ENCODE data around the gene CR1L.
"Not testable (repeated sequence)": the region's sequence is repeated elsewhere in the genome, so short reads cannot be mapped to it uniquely, and the experiment has no call there.

CR1L gene

DNA sequence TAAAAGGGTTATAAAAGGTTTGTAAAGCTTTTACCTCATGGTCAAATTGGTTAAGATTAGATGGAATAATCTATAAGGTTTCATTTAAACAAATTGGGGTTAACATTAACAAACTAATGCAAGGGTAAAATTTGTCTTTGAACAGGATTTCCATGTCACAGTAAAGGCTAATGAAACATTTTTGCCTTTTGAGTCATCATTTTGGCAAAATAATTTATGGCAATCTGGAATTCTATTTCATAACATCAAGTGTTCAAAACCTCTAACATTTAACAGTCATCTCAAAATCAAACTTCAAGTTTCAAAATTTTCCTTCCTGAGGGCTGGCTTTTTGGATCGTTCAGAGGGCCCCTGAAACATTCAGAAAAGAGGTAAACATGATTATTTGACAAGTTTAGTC is 100.4 kb downstream of the CR1L start:
- no peak for DNase-seq (ENCODE audit: low read depth in 2 of 2)

- no peak for DNase-seq (ENCODE audit: low read depth in 2 of 2)
Observed at GRCh38 chr1:207745839-207746767, 101.2 kb downstream of the CR1L start.

DNA sequence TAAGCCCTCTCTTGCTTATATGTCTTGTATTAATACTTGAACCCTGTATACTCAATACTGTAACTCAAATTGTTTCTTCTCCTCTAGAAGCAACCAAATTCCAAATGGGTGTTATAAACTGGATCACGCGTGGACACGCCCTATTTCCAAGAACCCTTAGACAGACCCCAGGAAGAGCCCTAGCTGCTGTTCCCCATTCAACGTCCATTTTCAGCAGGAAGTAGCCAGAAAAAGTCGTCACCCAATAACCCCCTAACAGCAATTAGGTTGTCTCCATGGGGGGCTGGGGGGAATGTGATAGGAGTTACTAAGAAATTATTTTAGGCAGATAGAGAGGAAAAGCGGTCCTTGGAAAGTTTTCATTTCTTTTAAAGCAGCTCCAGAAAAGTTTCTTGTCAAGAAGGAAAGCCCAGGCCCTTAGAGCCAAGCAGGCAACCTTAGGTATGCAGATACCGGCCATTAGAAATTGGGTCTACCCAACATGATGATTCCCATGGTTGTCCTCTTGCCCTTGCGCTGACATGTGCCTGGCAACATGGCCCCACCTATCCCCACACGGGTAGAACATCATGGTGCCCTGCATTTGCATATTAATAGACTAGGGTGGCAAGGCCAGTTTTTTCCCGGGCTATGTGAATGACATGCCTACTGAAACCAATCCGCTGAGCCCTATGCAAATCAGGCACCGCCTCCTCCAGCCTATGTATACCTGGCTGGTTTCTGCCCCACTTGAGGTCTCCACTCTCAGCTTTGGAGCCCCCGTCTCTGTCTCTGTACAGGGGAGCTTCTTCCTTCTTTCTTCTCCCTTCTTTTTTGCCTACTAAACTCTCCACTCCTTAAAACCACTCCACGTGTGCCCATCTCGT is 102.9 kb downstream of the CR1L start:
- no peak for DNase-seq (ENCODE audit: low read depth in 2 of 2)

DNA sequence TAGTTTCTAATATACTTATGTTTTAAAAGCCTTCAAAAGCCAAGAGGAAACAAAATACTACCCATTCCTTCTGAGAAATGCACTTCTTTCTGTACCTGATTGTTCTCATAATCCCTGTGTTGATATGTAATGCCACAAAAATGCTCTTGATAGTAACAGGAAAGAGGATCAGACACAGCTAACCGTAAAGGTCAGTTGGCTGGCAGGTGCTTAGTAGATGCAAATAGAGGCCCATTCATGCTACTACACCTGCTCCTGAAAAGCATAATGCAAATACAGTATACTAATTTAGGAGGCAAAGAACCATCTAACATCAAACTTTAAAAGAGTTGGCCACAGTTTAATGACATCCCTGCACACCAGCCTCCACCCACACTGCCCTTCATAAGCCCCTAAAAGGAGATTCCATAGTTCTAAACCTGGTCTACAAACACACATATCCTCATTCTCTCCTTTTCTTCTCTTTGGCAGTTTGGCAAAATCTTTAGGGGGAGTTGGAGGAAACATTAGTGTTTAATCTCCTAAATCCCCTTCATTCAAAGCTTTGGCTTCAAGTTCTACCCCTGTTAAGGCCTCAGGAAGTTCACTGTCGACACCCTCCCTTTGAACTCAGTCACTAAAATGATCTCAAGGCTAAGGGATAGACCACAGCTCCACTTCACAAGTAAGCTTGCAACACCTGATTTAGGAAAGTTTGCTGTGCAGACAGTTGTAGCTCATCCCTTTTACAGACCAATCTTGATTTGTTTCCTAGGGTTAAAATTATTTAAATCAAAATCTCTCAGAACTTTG is 104.0 kb downstream of the CR1L start:
- DNase-seq (ENCODE audit: low read depth in 2 of 2) = no peak

GRCh38 chr1:207750631-207751305 is 105.8 kb downstream of the CR1L start:
- DNase-seq (ENCODE audit: low read depth in 2 of 2) = no peak

DNA sequence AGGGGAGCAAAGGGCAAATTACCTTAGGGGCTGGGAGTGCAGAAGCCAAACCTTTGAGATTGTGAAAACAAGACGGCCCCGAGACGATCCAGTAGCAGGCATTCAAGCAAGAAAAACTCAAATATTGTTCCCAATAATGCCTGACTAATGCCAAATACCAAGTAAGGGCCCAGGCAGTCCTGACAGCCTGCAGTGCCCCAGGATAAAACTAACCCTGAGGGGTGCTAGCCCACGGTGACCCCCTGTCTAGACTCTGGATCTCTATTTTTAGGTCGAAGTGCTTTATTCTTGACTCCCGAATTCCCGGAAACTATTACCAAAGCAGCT is 106.5 kb downstream of the CR1L start:
- not testable (repeated sequence) for DNase-seq (ENCODE audit: low read depth in 2 of 2)

DNA sequence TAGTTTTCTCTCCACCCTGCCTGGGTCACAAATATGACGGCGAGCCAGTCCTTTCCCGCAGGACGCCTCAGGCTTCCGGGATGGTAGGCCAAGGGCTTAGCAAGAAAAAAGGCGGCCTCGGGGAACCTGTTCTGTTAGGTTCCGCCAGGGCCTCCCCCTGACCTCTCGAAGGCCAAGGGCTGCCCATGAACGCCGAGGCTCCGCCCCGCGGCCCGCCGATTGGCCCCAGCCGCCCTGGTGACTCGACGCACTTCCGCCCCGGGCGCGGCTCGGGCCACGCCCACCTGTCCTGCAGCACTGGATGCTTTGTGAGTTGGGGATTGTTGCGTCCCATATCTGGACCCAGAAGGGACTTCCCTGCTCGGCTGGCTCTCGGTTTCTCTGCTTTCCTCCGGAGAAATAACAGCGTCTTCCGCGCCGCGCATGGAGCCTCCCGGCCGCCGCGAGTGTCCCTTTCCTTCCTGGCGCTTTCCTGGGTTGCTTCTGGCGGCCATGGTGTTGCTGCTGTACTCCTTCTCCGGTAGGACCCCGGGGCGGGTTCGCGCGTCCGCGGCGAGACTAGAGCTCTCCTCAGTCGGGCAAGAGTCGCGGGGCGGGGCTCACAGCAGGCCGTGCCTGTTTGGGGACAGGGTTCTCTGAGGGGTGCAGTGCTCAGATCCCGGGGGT is 107.0 kb downstream of the CR1L start, which contains the start of gene CD46:
Gene CD46 (plus strand): TSS at position 265 of the 666 bp plus-strand sequence. CDS start 159 bp downstream, at position 424.
- peak; percentile 90 to 95 for DNase-seq (ENCODE audit: low read depth in 2 of 2)

- DNase-seq (ENCODE audit: low read depth in 2 of 2) = peak; percentile 15 to 23
Observed at GRCh38 chr1:207752456-207752998, 107.6 kb downstream of the CR1L start.

- DNase-seq (ENCODE audit: low read depth in 2 of 2) = no peak
Observed at GRCh38 chr1:207753611-207754010, 108.7 kb downstream of the CR1L start.

- no peak for DNase-seq (ENCODE audit: low read depth in 2 of 2)
Observed at GRCh38 chr1:207754011-207754410, 109.1 kb downstream of the CR1L start.

GRCh38 chr1:207754974-207755700 is 110.2 kb downstream of the CR1L start:
- DNase-seq (ENCODE audit: low read depth in 2 of 2) = no peak

DNA sequence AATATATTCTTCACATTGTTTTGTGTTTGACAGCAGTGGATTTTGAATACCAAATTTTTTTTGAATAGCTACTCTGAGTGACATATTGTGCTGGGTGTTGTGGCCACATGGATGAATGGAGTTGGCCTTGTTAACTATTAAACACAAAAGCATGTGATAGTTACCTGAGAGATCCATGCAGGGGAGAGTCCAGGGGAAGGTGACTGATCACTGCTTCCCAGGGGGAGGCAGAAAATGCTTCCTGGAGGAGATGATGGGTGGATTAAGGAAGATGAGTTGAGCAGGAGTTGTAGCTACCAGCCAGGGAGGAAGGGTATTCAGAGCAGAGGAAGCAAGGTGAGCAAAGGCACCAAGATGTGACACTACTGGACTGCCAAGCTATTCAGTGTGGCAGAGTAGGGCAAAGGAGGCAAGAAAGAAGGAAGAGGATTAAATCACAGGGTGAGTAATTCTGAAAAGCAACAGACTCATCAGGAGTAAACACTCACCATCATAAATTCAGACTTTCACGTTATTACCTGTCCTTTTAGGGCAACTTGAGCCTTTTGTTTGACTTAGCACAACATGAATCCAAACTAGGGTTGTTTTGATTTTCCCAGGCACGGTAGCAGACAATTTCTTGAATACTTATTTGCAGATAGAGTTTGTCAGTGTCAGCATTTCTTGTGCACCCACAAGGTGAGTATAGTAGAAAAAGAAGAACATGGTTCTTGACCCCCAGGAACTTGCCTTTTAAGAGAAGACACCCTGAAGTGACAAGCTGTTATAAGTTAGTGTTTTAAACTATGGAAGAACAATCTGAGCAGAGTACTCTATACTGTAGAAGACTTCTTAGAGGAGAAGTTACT is 111.1 kb downstream of the CR1L start:
- DNase-seq (ENCODE audit: low read depth in 2 of 2) = no peak

DNA sequence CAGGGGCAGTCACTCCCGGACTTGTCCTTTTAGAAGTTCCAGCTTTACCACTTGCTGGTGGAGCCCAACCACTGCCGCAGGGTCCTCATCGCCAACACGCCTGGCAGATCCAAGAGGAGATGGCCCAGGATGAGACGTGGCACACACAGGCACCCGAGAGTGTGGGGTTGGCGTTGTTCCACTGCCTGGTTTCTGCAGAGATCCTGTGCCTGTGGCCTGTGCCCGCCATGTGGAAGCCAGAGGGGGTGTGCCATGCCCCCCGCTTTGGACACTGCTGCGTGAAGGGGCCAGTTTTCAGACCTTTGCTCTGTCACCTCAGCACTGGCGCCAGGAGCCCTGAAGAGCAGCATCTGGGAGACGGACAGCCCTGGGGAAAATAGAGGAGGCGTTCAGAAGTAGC is 117.7 kb downstream of the CR1L start:
- no peak for DNase-seq (ENCODE audit: low read depth in 2 of 2)

DNA sequence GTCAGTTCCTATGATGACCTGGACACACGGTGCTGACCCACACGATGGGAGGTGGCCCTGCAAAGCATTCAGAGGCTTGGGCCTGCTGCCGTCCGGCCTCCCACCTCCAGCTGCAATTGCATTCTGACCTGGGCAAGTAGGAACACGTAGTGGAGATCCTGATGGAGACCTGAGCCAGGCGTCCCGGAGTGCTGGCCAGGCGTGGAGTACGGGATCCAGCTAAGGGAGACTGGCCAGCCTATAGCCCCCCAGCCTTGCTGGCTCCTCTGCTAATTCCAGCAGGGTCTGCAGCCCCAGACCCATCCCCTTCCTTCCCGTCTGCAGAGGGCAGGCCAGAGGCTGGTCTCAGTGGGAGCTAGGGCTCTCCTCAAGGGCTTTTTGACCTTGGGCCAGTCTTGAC is 118.2 kb downstream of the CR1L start:
- DNase-seq (ENCODE audit: low read depth in 2 of 2) = no peak

- DNase-seq (ENCODE audit: low read depth in 2 of 2) = no peak
Observed at GRCh38 chr1:207763972-207764371, 119.0 kb downstream of the CR1L start.

DNA sequence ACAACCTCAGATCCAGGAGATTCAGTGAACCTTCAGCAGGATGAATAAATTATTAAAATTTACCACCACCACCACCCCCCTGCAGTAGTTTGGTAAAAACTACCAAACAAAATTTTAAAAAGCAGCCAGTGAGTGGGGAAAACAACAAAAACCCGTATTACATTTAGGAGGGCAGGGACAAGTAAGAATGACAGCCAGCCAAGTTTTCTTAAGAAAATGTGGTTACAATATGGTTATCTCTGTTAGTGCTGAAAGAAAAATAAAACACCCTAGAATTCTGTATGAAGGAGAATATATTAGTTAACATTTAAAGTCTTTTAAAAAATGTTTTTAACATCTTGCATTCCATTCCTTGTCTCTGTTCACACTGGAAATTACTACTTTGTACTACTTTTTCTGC is 121.6 kb downstream of the CR1L start:
- no peak for DNase-seq (ENCODE audit: low read depth in 2 of 2)

DNA sequence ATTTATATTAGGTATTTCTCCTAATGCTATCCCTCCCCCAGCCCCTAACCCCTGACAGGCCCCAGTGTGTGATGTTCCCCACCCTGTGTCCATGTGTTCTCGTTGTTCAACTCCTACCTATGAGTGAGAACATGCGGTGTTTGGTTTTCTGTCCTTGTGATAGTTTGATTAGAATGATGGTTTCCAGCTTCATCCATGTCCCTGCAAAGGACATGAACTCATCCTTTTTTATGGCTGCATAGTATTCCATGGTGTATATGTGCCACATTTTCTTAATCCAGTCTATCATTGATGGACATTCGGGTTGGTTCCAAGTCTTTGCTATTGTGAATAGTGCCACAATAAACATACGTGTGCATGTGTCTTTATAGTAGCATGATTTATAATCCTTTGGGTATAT is 125.6 kb downstream of the CR1L start:
- DNase-seq (ENCODE audit: low read depth in 2 of 2) = not testable (repeated sequence)
